CD4-positive, alpha-beta T cell (primary cell): ENCODE results near the gene DNAJB13. TPM values are rescaled to one million over a fixed set of nuclear protein-coding genes. Genes with fewer than 3 reads are reported as not detected.

Experiments used
- ATAC-seq: fragments of 200-7000 bp; cut with Tn5 transposase; one replicate; pipeline ENCODE4 v1.10.0; 2022; ENCODE audit warnings: mild to moderate bottlenecking; ENCODE audit not compliant: poor library complexity
- CTCF ChIA-PET: fragments of 350-600 bp; sonication (Branson Sonifier 250); formaldehyde crosslinking; loops from one replicate; lab custom pipeline; 2021; ENCODE audit warnings: antibody characterized with exemption, inconsistent platforms; lab: Charles Lee
- POLR2A ChIA-PET: fragments of 350-600 bp; sonication (Branson Sonifier 250); formaldehyde crosslinking; loops from one replicate; lab custom pipeline; 2021; ENCODE audit warnings: antibody characterized with exemption, inconsistent platforms; lab: Charles Lee
- DNase-seq, 14 experiments: peaks; one replicate each; pipeline ENCODE4 v3.0.0-alpha.2; 2013 to 2020; ENCODE audit warnings: mixed read lengths in 2 of 14
- H3K27ac ChIP-seq, 2 donors: one replicate each; pipeline versions ENCODE4 v1.5.1 to v1.7.0; 2013; ENCODE audit warnings: low read length in 2 of 2, low read depth in 1 of 2, mild to moderate bottlenecking in 1 of 2
- H3K27me3 ChIP-seq, 2 experiments: 1 replicate in 1 of 2; 2 replicates in 1 of 2; pipeline versions ENCODE4 v1.6.1 to v1.7.0; 2013; ENCODE audit warnings: low read length in 2 of 2, control low read depth in 1 of 2, mild to moderate bottlenecking in 1 of 2, moderate library complexity in 1 of 2; ENCODE audit not compliant: insufficient read depth in 2 of 2, control insufficient read depth in 1 of 2
- H3K36me3 ChIP-seq: one replicate; pipeline ENCODE4 v1.6.1; 2013; ENCODE audit warnings: low read length, control low read depth; ENCODE audit not compliant: insufficient read depth
- H3K4me1 ChIP-seq: one replicate; pipeline ENCODE4 v1.6.1; 2013; ENCODE audit warnings: low read length, control low read depth; ENCODE audit not compliant: insufficient read depth
- H3K4me3 ChIP-seq: one replicate; pipeline ENCODE4 v1.5.1; 2013; ENCODE audit warnings: mild to moderate bottlenecking, low read length, moderate library complexity
- H3K9me3 ChIP-seq, 2 experiments: 1 replicate in 1 of 2; 2 replicates in 1 of 2; pipeline versions ENCODE4 v1.6.1 to v1.7.0; 2013; ENCODE audit warnings: low read length in 2 of 2, mild to moderate bottlenecking in 2 of 2, control low read depth in 1 of 2, moderate library complexity in 1 of 2; ENCODE audit not compliant: control insufficient read depth in 1 of 2, insufficient read depth in 1 of 2
- H3K27ac Mint-ChIP-seq: one replicate; pipeline ENCODE4 v1.8.0; 2020; ENCODE audit warnings: mixed read lengths
- H3K27me3 Mint-ChIP-seq: one replicate; pipeline ENCODE4 v1.8.0; 2021; ENCODE audit warnings: mixed read lengths
- H3K36me3 Mint-ChIP-seq: one replicate; pipeline ENCODE4 v1.8.0; 2021; ENCODE audit warnings: low read depth, mixed read lengths
- H3K4me1 Mint-ChIP-seq: one replicate; pipeline ENCODE4 v1.8.0; 2021; ENCODE audit warnings: low read depth, mixed read lengths
- H3K4me3 Mint-ChIP-seq: one replicate; pipeline ENCODE4 v1.8.0; 2020; ENCODE audit warnings: mild to moderate bottlenecking, mixed read lengths
- H3K9me3 Mint-ChIP-seq: one replicate; pipeline ENCODE4 v1.8.0; 2020; ENCODE audit warnings: mixed read lengths
- intact Hi-C, 2 experiments: fragments of 100-400 bp; cut with DNase I in 1 of 2; cut with micrococcal nuclease in 1 of 2; formaldehyde crosslinking; loops; one replicate each; pipeline versions ENCODE4 v1.15.1 to v1.9.0; 2023 to 2025; cut with DNase I, micrococcal nuclease
- total RNA-seq, 174 experiments: library from RNA in 2 of 174; stranded (reverse) in 2 of 174; gene quantifications; one replicate each; pipeline ENCODE4 v1.2.3 and lab custom pipeline; 2021 to 2026
- TF ChIP-seq, protein P1 (sequence below): fragments of 200-600 bp; IDR thresholded peaks from one replicate; pipeline ENCODE4 v1.8.0; 2022; ENCODE audit warnings: antibody characterized with exemption, mild to moderate bottlenecking

DNAJB13 gene
- total RNA-seq, 2 experiments from 2014 or later, result not detected

- H3K36me3 Mint-ChIP-seq, result peaks cover 3% of the 10 kb centered on the region
- peaks cover 61% of the 10 kb centered on the region for H3K4me1 Mint-ChIP-seq
- Histone ChIP-seq H3K36me3 (no peaks in the 10 kb centered on the region), H3K9me3 (no peaks in the 10 kb centered on the region), H3K27ac (peak overlapping the region; percentile 80 to 92), H3K4me1 (peaks cover 45% of the 10 kb centered on the region), H3K27me3 (no peaks in the 10 kb centered on the region), H3K4me3 (no peak overlapping the region)
- peak overlapping the region; percentile 62 for H3K4me3 Mint-ChIP-seq
- TF ChIP-seq, protein P1, sequence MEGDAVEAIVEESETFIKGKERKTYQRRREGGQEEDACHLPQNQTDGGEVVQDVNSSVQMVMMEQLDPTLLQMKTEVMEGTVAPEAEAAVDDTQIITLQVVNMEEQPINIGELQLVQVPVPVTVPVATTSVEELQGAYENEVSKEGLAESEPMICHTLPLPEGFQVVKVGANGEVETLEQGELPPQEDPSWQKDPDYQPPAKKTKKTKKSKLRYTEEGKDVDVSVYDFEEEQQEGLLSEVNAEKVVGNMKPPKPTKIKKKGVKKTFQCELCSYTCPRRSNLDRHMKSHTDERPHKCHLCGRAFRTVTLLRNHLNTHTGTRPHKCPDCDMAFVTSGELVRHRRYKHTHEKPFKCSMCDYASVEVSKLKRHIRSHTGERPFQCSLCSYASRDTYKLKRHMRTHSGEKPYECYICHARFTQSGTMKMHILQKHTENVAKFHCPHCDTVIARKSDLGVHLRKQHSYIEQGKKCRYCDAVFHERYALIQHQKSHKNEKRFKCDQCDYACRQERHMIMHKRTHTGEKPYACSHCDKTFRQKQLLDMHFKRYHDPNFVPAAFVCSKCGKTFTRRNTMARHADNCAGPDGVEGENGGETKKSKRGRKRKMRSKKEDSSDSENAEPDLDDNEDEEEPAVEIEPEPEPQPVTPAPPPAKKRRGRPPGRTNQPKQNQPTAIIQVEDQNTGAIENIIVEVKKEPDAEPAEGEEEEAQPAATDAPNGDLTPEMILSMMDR, result no peak
- H3K27ac Mint-ChIP-seq, result peak overlapping the region; percentile 95
- ChIA-PET POLR2A (interaction anchor here (0.6 to 11.2 kb wide), 8 partner anchors 8 to 47 kb away, joined by 3 to 264 read pairs (median 6); partner anchors contain the start of gene UCP2), CTCF (interaction anchor here (0.8 to 4.4 kb wide), 4 partner anchors 8 to 33 kb away, joined by 3 to 22 read pairs (median 4); no protein-coding TSS in a partner anchor)
- intact Hi-C loops, result loop anchor here (5.0 kb wide), 1 partner anchor 35 kb away; no protein-coding TSS in a partner anchor
- DNase-seq (peak in 1 of 14 experiments; percentile 33), ATAC-seq (no peak)
- no peaks in the 10 kb centered on the region for H3K27me3 Mint-ChIP-seq
- H3K9me3 Mint-ChIP-seq, result no peaks in the 10 kb centered on the region
Measured at GRCh38 chr11:73997120-73997770, 46.4 kb downstream of the DNAJB13 start.

- ChIA-PET POLR2A (interaction anchor here (8.2 to 11.2 kb wide), 2 partner anchors 19 to 27 kb away, joined by 137 to 264 read pairs; partner anchors contain the start of gene UCP2), CTCF (no interaction called here)
- peaks cover 5% of the 10 kb centered on the region for H3K36me3 ChIP-seq
- intact Hi-C loops, result loop anchor here (5.0 kb wide), 1 partner anchor 33 kb away; no protein-coding TSS in a partner anchor
- no peak overlapping the region for H3K4me3 Mint-ChIP-seq
- no peaks in the 10 kb centered on the region for H3K27me3 Mint-ChIP-seq
- DNase-seq (no peak), ATAC-seq (no peak)
- no peak overlapping the region for H3K27ac ChIP-seq
- peaks cover 70% of the 10 kb centered on the region for H3K4me1 Mint-ChIP-seq
- H3K9me3 ChIP-seq, result no peaks in the 10 kb centered on the region
- H3K27ac Mint-ChIP-seq, result peak overlapping the region; percentile 95
- peaks cover 41% of the 10 kb centered on the region for H3K4me1 ChIP-seq
- peaks cover 20% of the 10 kb centered on the region for H3K36me3 Mint-ChIP-seq
- no peaks in the 10 kb centered on the region for H3K27me3 ChIP-seq
- no peaks in the 10 kb centered on the region for H3K9me3 Mint-ChIP-seq
- H3K4me3 ChIP-seq, result no peak overlapping the region
- TF ChIP-seq, protein P1, result no peak
Measured at GRCh38 chr11:73998846-73999575, 48.2 kb downstream of the DNAJB13 start.

- Mint-ChIP-seq H3K27ac (peak overlapping the region; percentile 48), H3K4me1 (peaks cover 70% of the 10 kb centered on the region), H3K9me3 (no peaks in the 10 kb centered on the region), H3K27me3 (no peaks in the 10 kb centered on the region), H3K36me3 (peaks cover 20% of the 10 kb centered on the region), H3K4me3 (no peak overlapping the region)
- CTCF ChIA-PET, result no interaction called here
- H3K36me3 ChIP-seq, result peaks cover 5% of the 10 kb centered on the region
- TF ChIP-seq, protein P1, result no peak
- DNase-seq, result no peak
- no peak for ATAC-seq
- POLR2A ChIA-PET, result interaction anchor here (11.2 kb wide), 1 partner anchor 19 kb away, joined by 264 read pairs; the partner anchor contains the start of gene UCP2
- H3K4me3 ChIP-seq, result no peak overlapping the region
- no peak overlapping the region for H3K27ac ChIP-seq
- H3K4me1 ChIP-seq, result peaks cover 47% of the 10 kb centered on the region
- no peaks in the 10 kb centered on the region for H3K9me3 ChIP-seq
- intact Hi-C loops, result loop anchor here (5.0 kb wide), 1 partner anchor 33 kb away; no protein-coding TSS in a partner anchor
- no peaks in the 10 kb centered on the region for H3K27me3 ChIP-seq
Measured at GRCh38 chr11:73999581-74000306, 48.9 kb downstream of the DNAJB13 start.
